NCI-H2196 (cell line): ENCODE results near the gene SH3BP4.
"Not testable (repeated sequence)": the region's sequence is repeated elsewhere in the genome, so short reads cannot be mapped to it uniquely, and the experiment has no call there.

Source experiments
- DNase-seq: peaks from one replicate; lab custom pipeline; 2025; ENCODE audit not compliant: unreplicated experiment; lab: John Stamatoyannopoulos, UW

Gene SH3BP4

GRCh38 chr2:235010117-235010714, 58.4 kb downstream of the SH3BP4 start:
- no peak for DNase-seq

GRCh38 chr2:235011607-235011928, 59.8 kb downstream of the SH3BP4 start:
- DNase-seq: no peak

GRCh38 chr2:235011929-235012631, 60.3 kb downstream of the SH3BP4 start:
- DNase-seq: no peak

- no peak for DNase-seq
Observed at GRCh38 chr2:235017441-235017840, 65.6 kb downstream of the SH3BP4 start.

- DNase-seq: no peak
Observed at GRCh38 chr2:235018838-235019237, 67.0 kb downstream of the SH3BP4 start.

GRCh38 chr2:235020141-235020540, 68.3 kb downstream of the SH3BP4 start:
- not testable (repeated sequence) for DNase-seq

- DNase-seq: no peak
Observed at GRCh38 chr2:235021752-235022151, 69.9 kb downstream of the SH3BP4 start.

GRCh38 chr2:235024191-235024860, 72.5 kb downstream of the SH3BP4 start:
- DNase-seq: no peak

- DNase-seq: no peak
Observed at GRCh38 chr2:235024931-235025773, 73.3 kb downstream of the SH3BP4 start.

- DNase-seq: peak; percentile 42
Observed at GRCh38 chr2:235025800-235026536, 74.2 kb downstream of the SH3BP4 start.

- DNase-seq: peak; percentile 98
Observed at GRCh38 chr2:235026649-235027557, 75.1 kb downstream of the SH3BP4 start.

GRCh38 chr2:235027558-235028214, 75.9 kb downstream of the SH3BP4 start:
- DNase-seq: peak; percentile 54

GRCh38 chr2:235028646-235029045, 76.8 kb downstream of the SH3BP4 start:
- DNase-seq: no peak

- DNase-seq: no peak
Observed at GRCh38 chr2:235029054-235029453, 77.2 kb downstream of the SH3BP4 start.

GRCh38 chr2:235030126-235030525, 78.3 kb downstream of the SH3BP4 start:
- no peak for DNase-seq

- no peak for DNase-seq
Observed at GRCh38 chr2:235030936-235031335, 79.1 kb downstream of the SH3BP4 start.

GRCh38 chr2:235031686-235032373, 80.0 kb downstream of the SH3BP4 start:
- no peak for DNase-seq

GRCh38 chr2:235032466-235032865, 80.6 kb downstream of the SH3BP4 start:
- no peak for DNase-seq

- DNase-seq: no peak
Observed at GRCh38 chr2:235032949-235033348, 81.1 kb downstream of the SH3BP4 start.
